NT2/D1 (cell line): ENCODE results near the gene CCDC194.

Experiments used
- SUZ12 ChIP-seq: IDR thresholded peaks from 2 replicates; pipeline ENCODE4 v1.6.1; 2011; ENCODE audit not compliant: insufficient read length, insufficient read depth; ENCODE audit errors: extremely low read depth
- YY1 ChIP-seq: IDR thresholded peaks from 2 replicates; pipeline ENCODE4 v1.6.1; 2011; ENCODE audit not compliant: insufficient read length, insufficient read depth
- ZNF274 ChIP-seq: IDR thresholded peaks from 2 replicates; pipeline ENCODE4 v1.6.1; 2011; ENCODE audit warnings: mild to moderate bottlenecking, low read depth, low read length

GRCh38 chr19:17418710-17419109, 24.7 kb upstream of the CCDC194 start:
- TF ChIP-seq YY1 (no peak), ZNF274 (no peak), SUZ12 (no peak)
